Measurements from ENCODE around the gene EXOSC5. TPM values are rescaled to one million over a fixed set of nuclear protein-coding genes. Genes with fewer than 3 reads are reported as not detected.

Gene EXOSC5
- total and polyA plus RNA-seq, 9 of the 15 experiments (the other 6 are each of a cell fraction or from before 2014, with no cell fraction given) = 10.9 to 75.5 (median 37.8) TPM

DNA sequence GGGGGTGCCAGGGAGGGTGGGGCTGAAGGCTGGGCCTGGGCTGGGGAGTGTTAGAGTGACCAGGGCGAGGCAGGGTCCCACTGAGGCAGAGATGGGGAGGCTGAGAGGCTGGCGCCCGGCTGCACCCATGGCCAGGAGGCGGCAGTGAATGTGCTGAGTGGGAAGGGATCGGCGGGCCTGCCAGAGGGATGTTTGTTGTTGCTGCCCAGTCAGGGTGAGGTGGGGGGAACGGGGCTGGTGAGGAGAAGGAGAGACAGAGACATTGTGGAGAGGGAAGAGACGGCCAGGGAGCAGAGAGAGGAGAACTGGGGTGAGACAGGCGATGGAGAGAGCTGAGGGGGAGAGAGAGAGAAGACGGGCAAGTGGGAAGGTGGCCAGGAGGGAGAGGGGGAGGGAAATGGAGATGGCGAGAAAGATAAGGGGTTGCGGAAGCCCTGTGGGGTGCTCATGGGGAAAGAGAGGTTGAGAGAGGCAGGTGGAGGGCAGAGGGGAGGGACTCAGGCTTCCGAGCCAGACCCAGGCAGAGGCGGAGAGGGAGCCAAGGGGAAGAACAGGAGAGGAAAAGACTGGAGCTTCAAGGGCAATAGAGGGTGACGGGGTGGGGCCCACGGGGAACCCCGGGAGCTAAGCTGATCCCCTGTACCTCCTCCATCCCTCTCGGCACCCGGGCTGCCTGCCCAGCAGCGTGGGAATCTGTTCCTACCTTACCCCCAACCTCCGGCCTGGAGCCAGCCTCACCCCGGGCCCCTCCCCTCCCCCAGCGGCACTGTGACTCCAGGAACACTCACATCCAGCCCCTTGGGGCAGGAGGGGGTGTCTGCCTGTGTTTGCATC, 30.7 kb upstream of the EXOSC5 start (continued):
- TF ChIP-seq, protein P1, sequence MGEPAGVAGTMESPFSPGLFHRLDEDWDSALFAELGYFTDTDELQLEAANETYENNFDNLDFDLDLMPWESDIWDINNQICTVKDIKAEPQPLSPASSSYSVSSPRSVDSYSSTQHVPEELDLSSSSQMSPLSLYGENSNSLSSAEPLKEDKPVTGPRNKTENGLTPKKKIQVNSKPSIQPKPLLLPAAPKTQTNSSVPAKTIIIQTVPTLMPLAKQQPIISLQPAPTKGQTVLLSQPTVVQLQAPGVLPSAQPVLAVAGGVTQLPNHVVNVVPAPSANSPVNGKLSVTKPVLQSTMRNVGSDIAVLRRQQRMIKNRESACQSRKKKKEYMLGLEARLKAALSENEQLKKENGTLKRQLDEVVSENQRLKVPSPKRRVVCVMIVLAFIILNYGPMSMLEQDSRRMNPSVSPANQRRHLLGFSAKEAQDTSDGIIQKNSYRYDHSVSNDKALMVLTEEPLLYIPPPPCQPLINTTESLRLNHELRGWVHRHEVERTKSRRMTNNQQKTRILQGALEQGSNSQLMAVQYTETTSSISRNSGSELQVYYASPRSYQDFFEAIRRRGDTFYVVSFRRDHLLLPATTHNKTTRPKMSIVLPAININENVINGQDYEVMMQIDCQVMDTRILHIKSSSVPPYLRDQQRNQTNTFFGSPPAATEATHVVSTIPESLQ (CRISPR knock-in tag; IDR thresholded peaks at IDR 0.05) = no peak; the same call in 1 of the 2 replicates
- TF ChIP-seq TGIF2 (CRISPR knock-in tag; IDR thresholded peaks at IDR 0.05) = 0 out of 2 replicates have a peak, but pooled peaks have one; percentile 12
- no peak for TF ChIP-seq JUNB (CRISPR knock-in tag; conservative IDR thresholded peaks at IDR 0.05)
- TF ChIP-seq SMC3 (conservative IDR thresholded peaks at IDR 0.05; ENCODE audit: insufficient read depth, low read depth, low read length) = no peak
- TF ChIP-seq, protein P2, sequence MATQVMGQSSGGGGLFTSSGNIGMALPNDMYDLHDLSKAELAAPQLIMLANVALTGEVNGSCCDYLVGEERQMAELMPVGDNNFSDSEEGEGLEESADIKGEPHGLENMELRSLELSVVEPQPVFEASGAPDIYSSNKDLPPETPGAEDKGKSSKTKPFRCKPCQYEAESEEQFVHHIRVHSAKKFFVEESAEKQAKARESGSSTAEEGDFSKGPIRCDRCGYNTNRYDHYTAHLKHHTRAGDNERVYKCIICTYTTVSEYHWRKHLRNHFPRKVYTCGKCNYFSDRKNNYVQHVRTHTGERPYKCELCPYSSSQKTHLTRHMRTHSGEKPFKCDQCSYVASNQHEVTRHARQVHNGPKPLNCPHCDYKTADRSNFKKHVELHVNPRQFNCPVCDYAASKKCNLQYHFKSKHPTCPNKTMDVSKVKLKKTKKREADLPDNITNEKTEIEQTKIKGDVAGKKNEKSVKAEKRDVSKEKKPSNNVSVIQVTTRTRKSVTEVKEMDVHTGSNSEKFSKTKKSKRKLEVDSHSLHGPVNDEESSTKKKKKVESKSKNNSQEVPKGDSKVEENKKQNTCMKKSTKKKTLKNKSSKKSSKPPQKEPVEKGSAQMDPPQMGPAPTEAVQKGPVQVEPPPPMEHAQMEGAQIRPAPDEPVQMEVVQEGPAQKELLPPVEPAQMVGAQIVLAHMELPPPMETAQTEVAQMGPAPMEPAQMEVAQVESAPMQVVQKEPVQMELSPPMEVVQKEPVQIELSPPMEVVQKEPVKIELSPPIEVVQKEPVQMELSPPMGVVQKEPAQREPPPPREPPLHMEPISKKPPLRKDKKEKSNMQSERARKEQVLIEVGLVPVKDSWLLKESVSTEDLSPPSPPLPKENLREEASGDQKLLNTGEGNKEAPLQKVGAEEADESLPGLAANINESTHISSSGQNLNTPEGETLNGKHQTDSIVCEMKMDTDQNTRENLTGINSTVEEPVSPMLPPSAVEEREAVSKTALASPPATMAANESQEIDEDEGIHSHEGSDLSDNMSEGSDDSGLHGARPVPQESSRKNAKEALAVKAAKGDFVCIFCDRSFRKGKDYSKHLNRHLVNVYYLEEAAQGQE (IDR thresholded peaks at IDR 0.05; ENCODE audit: borderline replicate concordance) = no peak
- TF ChIP-seq, protein P2 (CRISPR knock-in tag; IDR thresholded peaks at IDR 0.05; ENCODE audit: low read depth) = no peak
- TF ChIP-seq YBX1 (IDR thresholded peaks at IDR 0.05) = no peak
- no peak for TF ChIP-seq SRSF7 (optimal IDR thresholded peaks at IDR 0.05; ENCODE audit: low read depth, low read length)
- TF ChIP-seq, protein P3, sequence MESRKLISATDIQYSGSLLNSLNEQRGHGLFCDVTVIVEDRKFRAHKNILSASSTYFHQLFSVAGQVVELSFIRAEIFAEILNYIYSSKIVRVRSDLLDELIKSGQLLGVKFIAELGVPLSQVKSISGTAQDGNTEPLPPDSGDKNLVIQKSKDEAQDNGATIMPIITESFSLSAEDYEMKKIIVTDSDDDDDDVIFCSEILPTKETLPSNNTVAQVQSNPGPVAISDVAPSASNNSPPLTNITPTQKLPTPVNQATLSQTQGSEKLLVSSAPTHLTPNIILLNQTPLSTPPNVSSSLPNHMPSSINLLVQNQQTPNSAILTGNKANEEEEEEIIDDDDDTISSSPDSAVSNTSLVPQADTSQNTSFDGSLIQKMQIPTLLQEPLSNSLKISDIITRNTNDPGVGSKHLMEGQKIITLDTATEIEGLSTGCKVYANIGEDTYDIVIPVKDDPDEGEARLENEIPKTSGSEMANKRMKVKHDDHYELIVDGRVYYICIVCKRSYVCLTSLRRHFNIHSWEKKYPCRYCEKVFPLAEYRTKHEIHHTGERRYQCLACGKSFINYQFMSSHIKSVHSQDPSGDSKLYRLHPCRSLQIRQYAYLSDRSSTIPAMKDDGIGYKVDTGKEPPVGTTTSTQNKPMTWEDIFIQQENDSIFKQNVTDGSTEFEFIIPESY (CRISPR knock-in tag; IDR thresholded peaks at IDR 0.05) = no peak
- no peak for TF ChIP-seq POU5F1 (IDR thresholded peaks at IDR 0.05; ENCODE audit: borderline replicate concordance, low read depth, low read length, partially characterized antibody)
